ENCODE measurements around the gene ADAMTS15.

The ADAMTS15 gene

GRCh38 chr11:130427581-130428315 lies 20.7 kb upstream of the ADAMTS15 start (continued):
- TF ChIP-seq, protein P1, sequence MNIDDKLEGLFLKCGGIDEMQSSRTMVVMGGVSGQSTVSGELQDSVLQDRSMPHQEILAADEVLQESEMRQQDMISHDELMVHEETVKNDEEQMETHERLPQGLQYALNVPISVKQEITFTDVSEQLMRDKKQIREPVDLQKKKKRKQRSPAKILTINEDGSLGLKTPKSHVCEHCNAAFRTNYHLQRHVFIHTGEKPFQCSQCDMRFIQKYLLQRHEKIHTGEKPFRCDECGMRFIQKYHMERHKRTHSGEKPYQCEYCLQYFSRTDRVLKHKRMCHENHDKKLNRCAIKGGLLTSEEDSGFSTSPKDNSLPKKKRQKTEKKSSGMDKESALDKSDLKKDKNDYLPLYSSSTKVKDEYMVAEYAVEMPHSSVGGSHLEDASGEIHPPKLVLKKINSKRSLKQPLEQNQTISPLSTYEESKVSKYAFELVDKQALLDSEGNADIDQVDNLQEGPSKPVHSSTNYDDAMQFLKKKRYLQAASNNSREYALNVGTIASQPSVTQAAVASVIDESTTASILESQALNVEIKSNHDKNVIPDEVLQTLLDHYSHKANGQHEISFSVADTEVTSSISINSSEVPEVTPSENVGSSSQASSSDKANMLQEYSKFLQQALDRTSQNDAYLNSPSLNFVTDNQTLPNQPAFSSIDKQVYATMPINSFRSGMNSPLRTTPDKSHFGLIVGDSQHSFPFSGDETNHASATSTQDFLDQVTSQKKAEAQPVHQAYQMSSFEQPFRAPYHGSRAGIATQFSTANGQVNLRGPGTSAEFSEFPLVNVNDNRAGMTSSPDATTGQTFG (tag by site-specific recombination; IDR thresholded peaks at IDR 0.05; ENCODE audit: borderline replicate concordance): no peak
- TF ChIP-seq ZNF133 (tag by site-specific recombination; IDR thresholded peaks at IDR 0.05): no peak
- TF ChIP-seq TSHZ1 (tag by site-specific recombination; IDR thresholded peaks at IDR 0.05; ENCODE audit: borderline replicate concordance): no peak
- TF ChIP-seq, protein P2, sequence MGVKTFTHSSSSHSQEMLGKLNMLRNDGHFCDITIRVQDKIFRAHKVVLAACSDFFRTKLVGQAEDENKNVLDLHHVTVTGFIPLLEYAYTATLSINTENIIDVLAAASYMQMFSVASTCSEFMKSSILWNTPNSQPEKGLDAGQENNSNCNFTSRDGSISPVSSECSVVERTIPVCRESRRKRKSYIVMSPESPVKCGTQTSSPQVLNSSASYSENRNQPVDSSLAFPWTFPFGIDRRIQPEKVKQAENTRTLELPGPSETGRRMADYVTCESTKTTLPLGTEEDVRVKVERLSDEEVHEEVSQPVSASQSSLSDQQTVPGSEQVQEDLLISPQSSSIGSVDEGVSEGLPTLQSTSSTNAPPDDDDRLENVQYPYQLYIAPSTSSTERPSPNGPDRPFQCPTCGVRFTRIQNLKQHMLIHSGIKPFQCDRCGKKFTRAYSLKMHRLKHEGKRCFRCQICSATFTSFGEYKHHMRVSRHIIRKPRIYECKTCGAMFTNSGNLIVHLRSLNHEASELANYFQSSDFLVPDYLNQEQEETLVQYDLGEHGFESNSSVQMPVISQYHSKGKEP (tag by site-specific recombination; IDR thresholded peaks at IDR 0.05): no peak
- TF ChIP-seq ZNF560 (tag by site-specific recombination; IDR thresholded peaks at IDR 0.05; ENCODE audit: borderline replicate concordance): no peak
- TF ChIP-seq ZNF24 (tag by site-specific recombination; IDR thresholded peaks at IDR 0.05): no peak
- TF ChIP-seq ZXDB (tag by site-specific recombination; IDR thresholded peaks at IDR 0.05): peak; percentile 33; the same call in 1 of the 2 replicates
- no peak for TF ChIP-seq YY1 (tag by site-specific recombination; IDR thresholded peaks at IDR 0.05)
- TF ChIP-seq, protein P3, sequence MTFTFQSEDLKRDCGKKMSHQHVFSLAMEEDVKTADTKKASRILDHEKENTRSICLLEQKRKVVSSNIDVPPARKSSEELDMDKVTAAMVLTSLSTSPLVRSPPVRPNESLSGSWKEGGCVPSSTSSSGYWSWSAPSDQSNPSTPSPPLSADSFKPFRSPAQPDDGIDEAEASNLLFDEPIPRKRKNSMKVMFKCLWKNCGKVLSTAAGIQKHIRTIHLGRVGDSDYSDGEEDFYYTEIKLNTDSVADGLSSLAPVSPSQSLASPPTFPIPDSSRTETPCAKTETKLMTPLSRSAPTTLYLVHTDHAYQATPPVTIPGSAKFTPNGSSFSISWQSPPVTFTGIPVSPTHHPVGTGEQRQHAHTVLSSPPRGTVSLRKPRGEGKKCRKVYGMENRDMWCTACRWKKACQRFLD (tag by site-specific recombination; IDR thresholded peaks at IDR 0.05): no peak
- 0 out of 2 replicates have a peak, but pooled peaks have one; percentile 28 for TF ChIP-seq SP7 (tag by site-specific recombination; IDR thresholded peaks at IDR 0.05)
- TF ChIP-seq ZNF561 (tag by site-specific recombination; IDR thresholded peaks at IDR 0.05; ENCODE audit: borderline replicate concordance): no peak
- TF ChIP-seq, protein P4, sequence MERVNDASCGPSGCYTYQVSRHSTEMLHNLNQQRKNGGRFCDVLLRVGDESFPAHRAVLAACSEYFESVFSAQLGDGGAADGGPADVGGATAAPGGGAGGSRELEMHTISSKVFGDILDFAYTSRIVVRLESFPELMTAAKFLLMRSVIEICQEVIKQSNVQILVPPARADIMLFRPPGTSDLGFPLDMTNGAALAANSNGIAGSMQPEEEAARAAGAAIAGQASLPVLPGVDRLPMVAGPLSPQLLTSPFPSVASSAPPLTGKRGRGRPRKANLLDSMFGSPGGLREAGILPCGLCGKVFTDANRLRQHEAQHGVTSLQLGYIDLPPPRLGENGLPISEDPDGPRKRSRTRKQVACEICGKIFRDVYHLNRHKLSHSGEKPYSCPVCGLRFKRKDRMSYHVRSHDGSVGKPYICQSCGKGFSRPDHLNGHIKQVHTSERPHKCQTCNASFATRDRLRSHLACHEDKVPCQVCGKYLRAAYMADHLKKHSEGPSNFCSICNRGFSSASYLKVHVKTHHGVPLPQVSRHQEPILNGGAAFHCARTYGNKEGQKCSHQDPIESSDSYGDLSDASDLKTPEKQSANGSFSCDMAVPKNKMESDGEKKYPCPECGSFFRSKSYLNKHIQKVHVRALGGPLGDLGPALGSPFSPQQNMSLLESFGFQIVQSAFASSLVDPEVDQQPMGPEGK (tag by site-specific recombination; IDR thresholded peaks at IDR 0.05): peak; percentile 84
- TF ChIP-seq PRDM10 (tag by site-specific recombination; IDR thresholded peaks at IDR 0.05): peak; percentile 85
- TF ChIP-seq YY2 (tag by site-specific recombination; IDR thresholded peaks at IDR 0.05): no peak
- TF ChIP-seq ZNF529 (tag by site-specific recombination; IDR thresholded peaks at IDR 0.05; ENCODE audit: insufficient replicate concordance): no peak
- no peak for TF ChIP-seq ZNF280C (tag by site-specific recombination; IDR thresholded peaks at IDR 0.05)
- peak; percentile 69 for TF ChIP-seq ZBTB26 (tag by site-specific recombination; optimal IDR thresholded peaks at IDR 0.05)
- no peak for TF ChIP-seq ZNF324 (tag by site-specific recombination; IDR thresholded peaks at IDR 0.05)
- peak; percentile 88 for TF ChIP-seq ZNF335 (tag by site-specific recombination; conservative IDR thresholded peaks at IDR 0.05)

Data from HEK293 (cell line).